Epithelial cell of esophagus (primary cell): ENCODE results near the gene REM2.

Source experiments
- DNase-seq: peaks from one replicate; pipeline ENCODE4 v3.0.0; 2010; ENCODE audit warnings: low read depth
- H3K4me3 ChIP-seq: 2 replicates; pipeline ENCODE4 v1.5.1; 2011; ENCODE audit warnings: mild to moderate bottlenecking, low read length, control low read depth
- CTCF ChIP-seq: IDR thresholded peaks from 2 replicates; pipeline ENCODE4 v1.5.1; 2011; ENCODE audit warnings: low read depth, mild to moderate bottlenecking, low read length, control low read depth, inconsistent platforms; ENCODE audit not compliant: insufficient read depth; ENCODE audit errors: missing control alignments

The REM2 gene

GRCh38 chr14:22886500-22887259 lies 3.7 kb downstream of the REM2 start:
- peak; percentile 60 for DNase-seq
- peak overlapping the region; percentile 62 for H3K4me3 ChIP-seq
- TF ChIP-seq CTCF: peak; percentile 30

GRCh38 chr14:22887260-22887989 lies 4.4 kb downstream of the REM2 start:
- TF ChIP-seq CTCF: no peak
- H3K4me3 ChIP-seq: peak overlapping the region; percentile 62
- peak; percentile 96 for DNase-seq

GRCh38 chr14:22887990-22888378 lies 5.0 kb downstream of the REM2 start:
- no peak for DNase-seq
- H3K4me3 ChIP-seq: peak overlapping the region; percentile 62
- no peak for TF ChIP-seq CTCF

DNA sequence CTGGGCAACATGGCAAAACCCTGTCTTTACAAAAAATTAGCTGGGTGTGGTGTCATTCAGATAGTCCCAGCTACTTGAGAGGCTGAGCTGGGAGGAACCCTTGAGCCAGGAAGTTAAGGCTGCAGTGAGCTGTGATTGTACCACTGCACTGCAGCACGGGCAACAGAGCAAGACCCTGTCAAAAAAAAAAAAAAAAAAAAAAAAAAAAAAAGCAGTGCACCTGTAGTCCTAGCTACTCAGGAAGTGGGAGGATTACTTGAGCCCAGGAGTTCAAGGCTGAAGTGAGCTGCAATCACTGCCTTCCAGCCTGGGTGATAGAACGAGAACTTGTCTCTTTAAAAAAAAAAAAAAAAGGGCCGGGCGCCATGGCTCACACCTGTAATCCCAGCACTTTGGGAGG lies 5.6 kb downstream of the REM2 start:
- no peak for TF ChIP-seq CTCF
- H3K4me3 ChIP-seq: no peak overlapping the region
- no peak for DNase-seq

DNA sequence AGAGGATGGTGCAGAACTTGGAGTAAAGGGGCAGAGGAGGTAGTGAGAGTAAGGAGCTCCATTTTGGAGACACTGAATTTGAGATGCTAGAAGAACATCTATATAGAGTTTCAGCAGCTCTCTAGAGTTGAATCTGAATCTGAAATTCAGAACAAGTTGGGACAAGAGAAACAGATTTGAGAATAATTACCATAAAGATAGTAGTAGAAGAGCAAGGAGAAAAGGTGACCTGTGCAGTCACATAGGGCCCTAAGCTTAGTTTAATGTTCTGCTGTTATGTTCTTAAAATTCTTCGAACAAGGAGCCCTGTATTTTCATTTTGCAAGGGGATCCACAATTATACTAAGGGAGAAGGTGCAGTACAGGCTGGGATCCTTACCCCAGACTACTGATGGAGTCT lies 7.4 kb downstream of the REM2 start:
- H3K4me3 ChIP-seq: no peak overlapping the region
- no peak for TF ChIP-seq CTCF
- DNase-seq: peak; percentile 52

GRCh38 chr14:22892488-22892887 lies 9.5 kb downstream of the REM2 start:
- H3K4me3 ChIP-seq: no peak overlapping the region
- no peak for DNase-seq
- TF ChIP-seq CTCF: no peak
